ENCODE measurements around the gene LYPLAL1.

GRCh38 chr1:219223496-219223895 lies 49.8 kb downstream of the LYPLAL1 start:
- no peak for TF ChIP-seq CTCF (IDR thresholded peaks at IDR 0.05)
- TF ChIP-seq ZFX (IDR thresholded peaks at IDR 0.05; ENCODE audit: borderline replicate concordance) = no peak

All from 22Rv1 (cell line).